Loucy (cell line): ENCODE results near the gene ATP10D.

Experiments used
- H2AFZ ChIP-seq: fragments of 200-600 bp; sonication (generic); 2 replicates; pipeline ENCODE4 v1.6.0; 2016; ENCODE audit warnings: antibody characterized with exemption, mild to moderate bottlenecking, low read length, moderate library complexity
- H3F3A ChIP-seq: fragments of 200-600 bp; 2 replicates; pipeline ENCODE4 v1.6.0; 2016; ENCODE audit warnings: antibody characterized with exemption, low read depth, mild to moderate bottlenecking
- H3K27me3 ChIP-seq: fragments of 200-600 bp; sonication (generic); 2 replicates; pipeline ENCODE4 v1.6.1; 2014; ENCODE audit warnings: low read length, mild to moderate bottlenecking; ENCODE audit not compliant: insufficient read depth, poor library complexity, severe bottlenecking
- H3K36me3 ChIP-seq: fragments of 200-600 bp; sonication (generic); 2 replicates; pipeline ENCODE4 v1.6.1; 2016; ENCODE audit warnings: low read length; ENCODE audit not compliant: insufficient read depth
- H3K4me1 ChIP-seq: fragments of 200-600 bp; sonication (generic); 2 replicates; pipeline ENCODE4 v1.5.1; 2014; ENCODE audit warnings: low read length, mild to moderate bottlenecking; ENCODE audit not compliant: insufficient read depth, poor library complexity, severe bottlenecking
- H3K4me2 ChIP-seq: fragments of 200-600 bp; sonication (generic); 2 replicates; pipeline ENCODE4 v1.6.0; 2014; ENCODE audit warnings: antibody characterized with exemption, low read length, low read depth, mild to moderate bottlenecking; ENCODE audit not compliant: poor library complexity, severe bottlenecking
- H3K4me3 ChIP-seq: fragments of 200-600 bp; sonication (generic); 2 replicates; pipeline ENCODE4 v1.5.1; 2014; ENCODE audit warnings: low read length, mild to moderate bottlenecking, mixed read lengths; ENCODE audit not compliant: poor library complexity, severe bottlenecking
- H3K79me2 ChIP-seq: fragments of 200-600 bp; sonication (generic); 2 replicates; pipeline ENCODE4 v1.6.1; 2014; ENCODE audit warnings: low read length; ENCODE audit not compliant: insufficient read depth
- H3K9ac ChIP-seq: fragments of 200-600 bp; sonication (generic); 2 replicates; pipeline ENCODE4 v1.6.0; 2014; ENCODE audit warnings: mild to moderate bottlenecking, low read depth, low read length, moderate library complexity; ENCODE audit not compliant: poor library complexity, severe bottlenecking
- H3K9me2 ChIP-seq: fragments of 200-600 bp; sonication (generic); replicated peaks from 2 replicates; pipeline ENCODE4 v1.6.1; 2016; ENCODE audit warnings: low read depth, low read length, mixed read lengths
- H3K9me3 ChIP-seq: fragments of 200-600 bp; sonication (generic); 2 replicates; pipeline ENCODE4 v1.6.1; 2014; ENCODE audit warnings: mild to moderate bottlenecking, antibody characterized with exemption, low read length, low read depth; ENCODE audit not compliant: insufficient read depth
- H4K20me1 ChIP-seq: fragments of 200-600 bp; sonication (generic); 2 replicates; pipeline ENCODE4 v1.6.0; 2014; ENCODE audit warnings: antibody characterized with exemption, low read length, mild to moderate bottlenecking; ENCODE audit not compliant: insufficient read depth, poor library complexity, severe bottlenecking
- EZH2phosphoT487 ChIP-seq: fragments of 200-600 bp; IDR thresholded peaks from 2 replicates; pipeline ENCODE4 v1.6.1; 2018; ENCODE audit warnings: antibody characterized with exemption, mild to moderate bottlenecking, moderate library complexity, borderline replicate concordance
- TF ChIP-seq, protein P1 (sequence below): fragments of 200-600 bp; sonication (generic); conservative IDR thresholded peaks from 2 replicates; pipeline ENCODE4 v1.5.1; 2014; ENCODE audit warnings: mild to moderate bottlenecking, antibody characterized with exemption, low read length

ATP10D gene

DNA sequence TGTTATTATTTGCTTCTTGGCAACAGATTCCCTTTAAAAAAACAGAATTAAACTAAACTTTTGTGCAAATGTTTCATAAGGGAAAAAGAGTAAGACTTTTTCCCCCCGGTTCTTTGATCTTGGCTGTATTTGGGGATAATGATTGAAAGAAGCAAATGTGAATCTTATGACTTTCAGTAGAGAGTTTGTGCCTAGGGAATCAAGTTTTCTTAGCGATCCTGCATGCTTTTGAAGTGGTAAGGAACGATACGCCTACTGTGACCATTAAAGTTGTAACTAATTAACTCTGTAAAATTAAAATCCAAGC is 9.0 kb downstream of the ATP10D start:
- H3K36me3 ChIP-seq, result no peaks in the 10 kb centered on the region
- peaks cover 16% of the 10 kb centered on the region for H3K4me1 ChIP-seq
- no peak overlapping the region for H3K9ac ChIP-seq
- H3K27me3 ChIP-seq, result no peaks in the 10 kb centered on the region
- no peaks in the 10 kb centered on the region for H3K9me3 ChIP-seq
- no peak overlapping the region for H3K4me3 ChIP-seq
- no peak overlapping the region for H2AFZ ChIP-seq
- TF ChIP-seq EZH2phosphoT487, result no peak
- H3K4me2 ChIP-seq, result no peak overlapping the region
- no peaks in the 10 kb centered on the region for H3K79me2 ChIP-seq
- H4K20me1 ChIP-seq, result no peaks in the 10 kb centered on the region
- H3K9me2 ChIP-seq, result no peaks in the 10 kb centered on the region
- no peaks in the 10 kb centered on the region for H3F3A ChIP-seq

DNA sequence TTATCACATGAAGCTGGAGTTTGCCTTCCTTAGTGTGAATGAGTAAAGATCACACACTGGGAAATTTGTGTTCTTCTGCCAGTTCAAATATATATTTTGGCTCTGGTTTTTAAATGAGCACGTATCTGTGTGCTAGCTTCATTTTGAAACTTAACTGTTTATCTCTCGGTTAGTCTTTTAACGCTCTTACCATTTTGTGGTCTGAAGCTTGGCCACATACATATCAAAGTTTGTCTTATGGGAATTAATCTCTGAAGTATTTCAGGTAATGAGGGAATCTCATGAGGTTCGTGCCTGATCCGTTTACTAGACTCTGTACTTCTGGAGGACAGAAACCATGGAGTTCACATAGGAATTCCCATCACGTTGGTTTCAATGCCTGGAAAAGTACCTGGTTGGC is 13.8 kb downstream of the ATP10D start:
- no peak for TF ChIP-seq EZH2phosphoT487
- TF ChIP-seq, protein P1, sequence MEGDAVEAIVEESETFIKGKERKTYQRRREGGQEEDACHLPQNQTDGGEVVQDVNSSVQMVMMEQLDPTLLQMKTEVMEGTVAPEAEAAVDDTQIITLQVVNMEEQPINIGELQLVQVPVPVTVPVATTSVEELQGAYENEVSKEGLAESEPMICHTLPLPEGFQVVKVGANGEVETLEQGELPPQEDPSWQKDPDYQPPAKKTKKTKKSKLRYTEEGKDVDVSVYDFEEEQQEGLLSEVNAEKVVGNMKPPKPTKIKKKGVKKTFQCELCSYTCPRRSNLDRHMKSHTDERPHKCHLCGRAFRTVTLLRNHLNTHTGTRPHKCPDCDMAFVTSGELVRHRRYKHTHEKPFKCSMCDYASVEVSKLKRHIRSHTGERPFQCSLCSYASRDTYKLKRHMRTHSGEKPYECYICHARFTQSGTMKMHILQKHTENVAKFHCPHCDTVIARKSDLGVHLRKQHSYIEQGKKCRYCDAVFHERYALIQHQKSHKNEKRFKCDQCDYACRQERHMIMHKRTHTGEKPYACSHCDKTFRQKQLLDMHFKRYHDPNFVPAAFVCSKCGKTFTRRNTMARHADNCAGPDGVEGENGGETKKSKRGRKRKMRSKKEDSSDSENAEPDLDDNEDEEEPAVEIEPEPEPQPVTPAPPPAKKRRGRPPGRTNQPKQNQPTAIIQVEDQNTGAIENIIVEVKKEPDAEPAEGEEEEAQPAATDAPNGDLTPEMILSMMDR, result no peak
- H3K4me3 ChIP-seq, result peak overlapping the region; percentile 59
- peak overlapping the region; percentile 27 for H3K9ac ChIP-seq
- peak overlapping the region; percentile 47 for H3K4me2 ChIP-seq
- H3K36me3 ChIP-seq, result no peaks in the 10 kb centered on the region
- H2AFZ ChIP-seq, result peak overlapping the region; percentile 34
- no peaks in the 10 kb centered on the region for H3K79me2 ChIP-seq
- H3K9me3 ChIP-seq, result no peaks in the 10 kb centered on the region
- no peaks in the 10 kb centered on the region for H4K20me1 ChIP-seq
- H3F3A ChIP-seq, result no peaks in the 10 kb centered on the region
- peaks cover 29% of the 10 kb centered on the region for H3K4me1 ChIP-seq
- no peaks in the 10 kb centered on the region for H3K27me3 ChIP-seq
- H3K9me2 ChIP-seq, result no peaks in the 10 kb centered on the region

DNA sequence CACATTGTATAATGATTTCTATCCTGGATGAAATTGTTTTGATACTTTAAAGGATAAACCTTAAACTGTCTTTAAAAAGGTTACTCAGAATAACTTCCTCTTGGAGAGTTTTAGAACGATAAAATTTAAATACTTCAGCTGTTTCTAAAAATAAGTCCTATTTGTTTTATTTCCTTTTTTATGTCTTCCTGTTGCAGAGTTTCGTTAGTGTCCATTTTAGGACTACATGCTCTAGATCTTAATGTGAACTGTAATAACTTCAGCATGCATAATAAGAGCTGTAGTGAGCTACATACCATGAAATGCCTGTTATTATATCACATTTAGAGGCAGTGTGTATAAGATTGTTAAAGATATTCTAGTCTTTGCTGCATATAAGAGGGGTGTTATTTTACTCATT is 14.6 kb downstream of the ATP10D start:
- H3K4me1 ChIP-seq, result peaks cover 25% of the 10 kb centered on the region
- peak overlapping the region; percentile 34 for H2AFZ ChIP-seq
- peak overlapping the region; percentile 27 for H3K9ac ChIP-seq
- no peaks in the 10 kb centered on the region for H3K9me2 ChIP-seq
- no peaks in the 10 kb centered on the region for H4K20me1 ChIP-seq
- no peaks in the 10 kb centered on the region for H3F3A ChIP-seq
- peak overlapping the region; percentile 47 for H3K4me2 ChIP-seq
- H3K4me3 ChIP-seq, result peak overlapping the region; percentile 59
- H3K9me3 ChIP-seq, result no peaks in the 10 kb centered on the region
- H3K36me3 ChIP-seq, result no peaks in the 10 kb centered on the region
- H3K79me2 ChIP-seq, result no peaks in the 10 kb centered on the region
- no peaks in the 10 kb centered on the region for H3K27me3 ChIP-seq
- TF ChIP-seq, protein P1, result no peak
- no peak for TF ChIP-seq EZH2phosphoT487

DNA sequence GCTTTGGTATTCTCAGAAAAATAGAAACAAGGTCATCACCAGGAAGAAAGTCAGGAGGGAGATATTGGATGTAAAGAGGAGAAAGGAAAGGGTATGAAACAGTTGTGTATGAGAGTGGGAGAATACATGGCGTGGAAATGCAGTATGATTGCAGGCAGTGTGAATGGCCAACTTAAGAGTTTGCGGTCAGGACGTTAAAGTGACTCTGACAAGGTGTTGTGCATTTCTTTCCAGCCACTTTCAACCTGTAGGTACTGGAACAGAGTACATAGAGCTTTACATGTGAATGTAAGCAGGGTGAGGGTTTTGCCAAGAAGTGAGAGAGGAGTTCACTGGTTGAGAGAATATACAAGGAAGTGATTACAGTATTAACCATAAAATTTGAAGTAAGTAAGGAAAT is 15.7 kb downstream of the ATP10D start:
- Histone ChIP-seq H3K4me1 (peaks cover 25% of the 10 kb centered on the region), H4K20me1 (no peaks in the 10 kb centered on the region), H3K4me3 (no peak overlapping the region), H3K36me3 (no peaks in the 10 kb centered on the region), H3K79me2 (no peaks in the 10 kb centered on the region), H3F3A (no peaks in the 10 kb centered on the region), H3K4me2 (no peak overlapping the region), H3K9me2 (no peaks in the 10 kb centered on the region), H3K9ac (no peak overlapping the region), H2AFZ (0 out of 2 replicates have a peak overlapping the region, but pooled peaks have one; percentile 34), H3K27me3 (no peaks in the 10 kb centered on the region), H3K9me3 (no peaks in the 10 kb centered on the region)
- TF ChIP-seq, protein P1, result no peak
- no peak for TF ChIP-seq EZH2phosphoT487
